T-helper 1 cell treated with Interleukin-12 subunit alpha and Interleukin-12 subunit beta and Interleukin-4 antibody, amounts not matched to agents 30 ng/mL and 1 ng/mL, for 36 hours (primary cell): ENCODE results near the gene NXNL2. TPM values are rescaled to one million over a fixed set of nuclear protein-coding genes. Genes with fewer than 3 reads are reported as not detected.

Experiments used
- intact Hi-C: fragments of 100-400 bp; cut with micrococcal nuclease; formaldehyde crosslinking; loops from one replicate; pipeline ENCODE4 v1.15.1; 2024
- total RNA-seq: library from RNA; stranded (reverse); gene quantifications from 2 replicates; pipeline ENCODE4 v1.2.3, GENCODE V29; 2022

Gene NXNL2
- total RNA-seq, 1 donor from 2014 or later = not detected

DNA sequence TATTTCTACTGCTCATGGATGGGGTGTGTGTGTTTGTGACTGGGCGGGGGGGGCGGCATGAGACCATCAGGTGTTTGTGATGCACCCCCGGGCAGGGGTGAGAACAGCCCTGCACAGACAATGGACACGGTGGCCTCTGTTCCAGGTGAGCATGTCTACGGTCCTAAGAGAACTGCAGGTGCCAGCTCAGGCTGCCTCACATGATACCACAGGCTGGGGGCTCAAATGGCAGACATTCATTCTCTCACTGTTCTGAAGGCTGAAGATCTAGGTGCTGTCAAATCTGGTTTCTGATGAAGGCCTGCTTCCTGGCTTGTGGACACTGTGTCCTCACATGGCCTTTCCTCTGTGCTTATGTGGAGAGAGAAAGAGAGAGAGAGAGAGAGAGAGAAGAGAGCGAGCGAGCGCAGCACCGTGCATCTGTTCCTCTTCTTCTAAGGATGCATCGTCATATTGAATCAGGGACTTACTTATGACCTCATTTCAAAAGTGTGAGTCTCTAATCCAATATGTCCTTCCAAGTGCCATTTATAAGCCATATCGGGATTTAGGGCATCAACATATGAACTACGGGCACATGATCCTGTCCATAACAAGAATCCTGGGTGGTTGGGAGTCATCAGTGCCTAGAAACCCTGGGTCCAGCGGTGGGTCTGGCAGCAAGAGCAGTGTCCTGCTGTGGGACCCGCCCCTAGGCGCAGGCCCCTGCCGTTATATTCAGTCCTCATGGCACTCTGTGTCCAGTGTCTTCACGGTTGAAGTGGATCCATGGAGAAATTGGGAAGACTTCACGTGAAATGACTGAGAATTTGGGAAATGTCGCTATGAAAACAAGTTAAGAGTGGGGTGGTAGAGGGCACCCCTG is 42.5 kb downstream of the NXNL2 start:
- intact Hi-C loops = loop anchor here (1.0 to 5.0 kb wide), 3 partner anchors 185 to 627 kb away; no protein-coding TSS in a partner anchor

DNA sequence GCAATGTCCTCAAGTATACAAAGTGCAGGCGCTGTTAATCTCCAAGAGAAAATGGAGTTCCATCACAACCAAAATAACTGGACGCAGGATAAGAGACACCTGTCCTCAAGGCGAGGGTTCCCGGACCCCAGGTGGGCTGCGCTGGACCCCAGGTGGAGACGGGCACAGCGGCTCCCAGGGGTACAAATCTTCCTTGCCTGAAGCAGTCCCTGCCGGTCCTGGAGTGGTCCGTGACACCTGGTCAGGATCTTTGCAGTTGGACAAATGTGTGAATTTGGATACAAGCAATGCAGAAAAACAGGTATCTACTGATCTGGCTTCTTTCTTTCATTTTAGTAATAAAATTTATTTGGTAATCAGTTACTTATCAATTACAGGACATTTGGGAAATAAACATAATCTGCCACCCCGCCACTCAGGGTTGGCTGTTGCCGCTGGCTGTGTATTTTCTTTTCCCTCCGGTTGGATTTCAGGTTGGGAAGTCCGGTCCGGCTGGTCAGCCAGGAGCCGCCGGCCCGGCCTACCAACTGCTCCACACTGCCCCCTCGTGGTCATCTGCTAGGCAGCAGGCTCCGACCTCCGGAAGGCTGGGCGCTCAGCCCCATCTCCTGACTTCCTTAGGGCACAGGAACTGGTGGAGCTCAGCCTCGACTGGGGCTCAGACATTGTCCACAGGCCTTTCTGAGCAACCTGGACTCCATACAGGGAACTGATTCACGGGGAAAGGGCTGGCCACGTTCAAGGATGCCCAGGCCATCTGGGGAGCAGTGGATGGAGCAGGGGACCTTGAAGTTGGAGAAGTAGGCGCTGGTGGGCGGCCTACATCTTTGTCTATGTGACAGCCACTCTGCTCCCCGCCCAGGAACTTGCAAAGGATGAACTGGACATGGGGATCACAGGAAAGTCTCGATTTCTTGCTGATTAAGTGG is 43.4 kb downstream of the NXNL2 start:
- intact Hi-C loops = loop anchor here (1.0 to 5.0 kb wide), 3 partner anchors 186 to 628 kb away; no protein-coding TSS in a partner anchor

DNA sequence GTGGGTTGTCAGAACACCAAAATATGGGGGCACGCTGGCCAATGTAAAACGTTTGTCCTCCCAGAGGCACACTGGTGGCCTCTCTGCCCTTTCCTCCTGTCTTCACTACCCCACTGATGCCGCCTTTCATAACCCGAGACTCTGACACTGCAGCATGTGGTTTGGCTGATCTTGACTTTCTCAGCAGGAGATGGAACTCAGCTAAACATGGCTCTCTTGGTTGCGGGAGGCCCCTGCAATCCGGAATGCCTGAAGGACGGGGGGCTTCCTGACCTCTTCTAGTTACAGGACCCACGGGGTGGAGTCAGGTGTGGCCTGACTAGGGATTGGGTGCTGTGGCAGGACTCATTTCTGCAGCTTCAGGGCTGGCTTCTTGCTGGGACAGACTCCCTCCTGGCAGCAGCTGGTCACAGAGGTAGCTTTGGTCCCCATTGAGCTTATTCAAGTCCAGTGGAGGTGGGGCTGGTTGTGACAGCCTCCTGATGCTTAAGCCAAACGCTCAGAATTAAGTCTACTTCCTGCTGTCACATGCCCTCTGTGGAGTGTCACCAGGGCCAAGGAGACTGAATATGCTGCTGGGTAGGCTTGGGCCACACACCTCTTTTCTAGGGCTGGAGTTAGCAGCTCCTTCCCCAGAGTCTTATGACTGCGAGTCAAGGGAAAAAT is 44.2 kb downstream of the NXNL2 start:
- intact Hi-C loops = loop anchor here (5.0 kb wide), 1 partner anchor 187 kb away; no protein-coding TSS in a partner anchor

DNA sequence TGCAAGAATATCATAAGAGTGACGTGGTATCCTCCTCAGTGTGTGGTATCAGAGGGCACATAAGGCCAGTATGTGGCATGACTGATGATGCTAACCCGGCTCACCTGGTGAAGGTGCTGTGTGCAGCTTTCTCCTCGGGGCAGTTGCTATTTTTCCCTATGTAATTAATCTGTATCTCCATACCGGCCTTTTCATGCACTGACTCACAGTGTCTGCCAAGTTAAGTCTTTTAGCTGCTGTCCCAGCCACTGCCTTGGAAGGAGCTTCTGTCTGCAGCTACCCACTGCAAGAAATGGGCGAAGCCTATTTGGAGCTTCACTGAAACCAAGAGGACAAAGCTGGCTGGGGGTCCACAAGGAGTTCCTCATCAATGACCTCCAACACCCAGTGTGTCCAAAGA is 46.0 kb downstream of the NXNL2 start:
- intact Hi-C loops = no loop called here

DNA sequence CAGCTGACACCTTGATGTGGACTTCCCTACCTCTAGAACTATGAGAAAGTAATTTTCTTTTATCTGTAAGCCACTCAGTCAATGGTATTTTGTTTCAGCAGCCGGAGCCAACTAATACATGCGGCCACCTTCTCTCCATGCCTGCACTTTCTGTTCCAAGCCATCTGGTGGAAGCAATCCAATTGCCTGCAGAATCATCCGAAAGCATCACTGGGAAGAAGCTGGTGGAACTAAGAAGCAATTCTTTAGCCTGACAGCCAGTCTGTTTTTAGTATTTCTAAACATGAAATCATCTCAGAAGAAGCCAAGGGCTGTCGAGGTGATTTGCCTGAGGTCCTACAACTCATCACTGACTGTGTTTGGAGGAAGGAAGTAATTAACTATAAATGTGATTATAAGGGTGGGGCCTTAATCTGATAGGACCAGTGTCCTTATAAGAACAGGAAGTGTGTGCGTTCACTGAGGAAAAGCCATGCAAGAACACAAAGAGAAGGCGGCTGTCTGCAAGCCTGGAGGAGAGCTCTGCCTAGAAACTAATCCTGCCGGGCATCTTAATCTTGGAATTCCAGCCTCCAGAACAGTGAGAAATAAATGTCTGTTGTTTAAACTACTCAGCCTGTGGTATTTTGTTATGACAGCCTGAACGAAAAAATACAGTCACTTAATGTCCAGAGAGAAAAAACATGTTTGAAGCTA is 49.1 kb downstream of the NXNL2 start:
- intact Hi-C loops = no loop called here

DNA sequence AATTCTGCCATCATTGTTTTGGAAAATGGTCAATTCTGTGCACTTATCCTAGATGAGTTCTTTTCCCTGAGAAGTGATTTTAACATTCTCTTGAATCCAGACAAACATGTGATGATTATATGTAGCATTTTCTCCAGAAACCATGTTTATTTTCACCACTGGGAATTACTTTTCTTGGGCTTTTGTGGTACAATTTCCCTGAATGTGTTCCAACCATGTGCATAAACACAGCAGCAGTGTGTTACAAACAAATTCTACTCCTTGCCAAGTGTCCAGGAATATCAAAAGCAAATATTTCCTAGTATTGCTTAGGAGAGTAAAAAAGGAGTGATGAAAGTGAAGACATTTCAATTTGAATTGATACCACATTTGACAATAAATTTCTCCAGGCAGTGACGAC is 50.4 kb downstream of the NXNL2 start:
- intact Hi-C loops = no loop called here

DNA sequence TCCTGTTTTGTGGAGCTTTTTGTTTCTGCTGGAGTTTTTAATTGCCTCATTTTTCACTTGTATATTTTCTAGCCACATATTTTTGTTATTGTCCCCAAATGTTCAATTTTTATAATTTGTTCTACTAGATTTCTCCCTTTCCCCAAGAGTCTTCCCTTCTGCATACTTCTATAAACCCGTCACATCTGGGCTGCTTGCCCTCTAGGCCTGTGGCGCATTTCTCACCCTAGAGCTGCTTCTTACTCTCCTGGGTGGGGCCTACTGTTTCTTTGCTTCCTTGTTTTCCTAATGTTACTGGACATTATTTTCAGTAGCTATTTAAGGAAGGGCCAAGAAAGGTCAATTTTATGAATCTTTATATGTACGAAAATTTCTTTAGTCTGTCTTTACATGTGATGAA is 51.5 kb downstream of the NXNL2 start:
- intact Hi-C loops = no loop called here

DNA sequence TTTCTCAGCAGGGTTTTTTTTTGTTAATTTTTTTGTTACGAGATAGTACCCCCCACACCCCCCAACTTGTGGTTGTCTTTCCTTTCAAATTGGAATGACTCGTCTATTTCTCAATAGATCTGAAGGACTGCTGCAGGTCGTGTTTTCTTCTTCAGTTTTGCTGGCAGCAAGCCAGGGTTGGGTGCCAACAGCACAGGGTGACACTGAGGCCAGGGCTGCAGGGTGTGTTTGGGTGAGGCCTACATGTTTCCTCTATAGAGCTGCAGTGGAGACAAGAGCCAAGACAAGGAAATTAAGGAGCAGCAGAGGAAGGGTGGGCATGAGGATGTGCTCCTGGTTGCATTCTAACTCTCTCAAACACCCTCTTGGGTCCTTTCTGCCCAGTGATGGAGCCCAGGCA is 52.2 kb downstream of the NXNL2 start:
- intact Hi-C loops = no loop called here

DNA sequence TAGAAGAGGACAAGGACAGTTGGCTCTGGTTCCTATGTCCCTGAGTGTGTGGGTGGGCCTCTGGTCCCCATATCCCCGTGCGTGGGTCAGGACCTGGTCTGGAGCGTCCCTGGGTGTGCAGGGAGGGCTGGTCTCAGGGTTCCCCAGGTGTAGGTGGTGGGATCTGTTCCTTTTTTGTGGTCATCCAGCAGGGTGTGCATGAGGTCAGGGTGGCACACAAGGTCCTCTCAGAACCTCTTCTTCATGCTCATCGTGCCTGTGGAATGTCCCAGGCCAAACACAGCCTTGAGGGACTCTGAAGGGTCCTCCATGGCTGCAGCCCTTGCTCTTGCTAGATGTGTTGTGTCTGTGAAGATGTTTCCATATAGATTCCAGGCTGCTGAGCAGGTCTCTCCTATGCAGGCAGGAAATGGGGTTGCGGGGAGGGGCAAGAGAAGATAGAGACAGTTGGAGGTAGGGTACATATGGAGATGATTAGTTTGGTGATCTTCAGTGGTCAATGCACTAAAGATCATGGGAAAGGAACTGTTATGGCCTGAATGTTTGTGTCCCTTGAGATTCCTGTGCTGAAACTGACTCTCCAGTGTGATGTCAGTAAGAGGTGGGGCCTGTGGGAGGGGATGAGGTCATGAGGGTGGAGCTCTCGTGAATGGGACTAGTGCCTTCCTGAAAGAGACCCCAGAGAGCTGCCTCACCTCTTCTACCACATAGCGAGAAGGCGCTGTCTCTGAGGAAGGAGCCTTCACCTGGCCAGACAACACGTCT is 53.1 kb downstream of the NXNL2 start:
- intact Hi-C loops = no loop called here

DNA sequence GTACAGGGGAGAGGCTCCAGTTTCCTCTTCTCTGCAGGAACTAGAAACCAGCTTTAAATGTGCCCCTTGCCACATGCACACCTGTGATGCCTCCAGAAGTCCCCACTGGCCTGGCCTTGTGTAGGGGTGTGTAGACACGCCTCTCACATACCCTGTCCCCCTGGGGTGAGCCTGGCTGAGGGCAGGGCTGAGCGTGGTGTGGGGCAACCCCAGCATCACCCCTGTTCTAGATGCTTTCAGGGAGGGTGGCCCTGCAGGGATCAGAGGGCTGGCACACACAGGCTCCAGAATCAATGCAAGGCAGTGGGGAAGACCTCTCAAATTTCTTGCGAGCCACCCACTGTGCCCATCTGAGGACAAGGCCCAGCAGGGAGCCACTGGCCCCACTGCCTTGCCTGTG is 54.7 kb downstream of the NXNL2 start:
- intact Hi-C loops = loop anchor here (5.0 kb wide), 2 partner anchors 482 to 637 kb away; no protein-coding TSS in a partner anchor

DNA sequence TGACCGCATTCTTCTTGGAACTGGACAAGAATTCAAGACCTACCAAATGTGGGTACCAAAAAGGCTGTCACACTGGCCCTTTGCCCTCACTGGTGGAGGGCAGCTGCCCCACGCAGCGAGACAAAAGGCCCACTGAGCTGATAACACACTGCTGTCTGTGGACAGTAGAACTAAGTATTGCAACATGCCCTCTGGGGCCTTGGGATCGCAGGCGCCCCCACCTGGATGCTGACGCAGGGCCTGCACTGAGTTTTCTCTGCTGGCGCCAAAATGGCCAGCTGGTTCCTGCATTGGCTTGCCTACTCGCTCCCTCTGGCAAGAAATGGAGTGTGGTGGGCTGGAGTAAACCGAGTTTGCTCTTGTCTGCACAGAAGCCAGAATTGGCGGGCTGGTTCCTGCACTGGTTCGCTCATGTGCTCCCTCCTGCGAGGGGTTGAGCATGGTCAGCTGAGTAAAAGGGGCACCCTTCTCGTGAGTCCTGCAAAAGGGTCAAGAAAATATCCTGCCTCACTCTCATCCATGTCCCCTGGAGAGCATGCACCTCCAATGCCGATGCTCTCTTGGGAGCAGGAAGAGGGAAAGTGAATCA is 55.7 kb downstream of the NXNL2 start:
- intact Hi-C loops = loop anchor here (5.0 kb wide), 2 partner anchors 483 to 638 kb away; no protein-coding TSS in a partner anchor

DNA sequence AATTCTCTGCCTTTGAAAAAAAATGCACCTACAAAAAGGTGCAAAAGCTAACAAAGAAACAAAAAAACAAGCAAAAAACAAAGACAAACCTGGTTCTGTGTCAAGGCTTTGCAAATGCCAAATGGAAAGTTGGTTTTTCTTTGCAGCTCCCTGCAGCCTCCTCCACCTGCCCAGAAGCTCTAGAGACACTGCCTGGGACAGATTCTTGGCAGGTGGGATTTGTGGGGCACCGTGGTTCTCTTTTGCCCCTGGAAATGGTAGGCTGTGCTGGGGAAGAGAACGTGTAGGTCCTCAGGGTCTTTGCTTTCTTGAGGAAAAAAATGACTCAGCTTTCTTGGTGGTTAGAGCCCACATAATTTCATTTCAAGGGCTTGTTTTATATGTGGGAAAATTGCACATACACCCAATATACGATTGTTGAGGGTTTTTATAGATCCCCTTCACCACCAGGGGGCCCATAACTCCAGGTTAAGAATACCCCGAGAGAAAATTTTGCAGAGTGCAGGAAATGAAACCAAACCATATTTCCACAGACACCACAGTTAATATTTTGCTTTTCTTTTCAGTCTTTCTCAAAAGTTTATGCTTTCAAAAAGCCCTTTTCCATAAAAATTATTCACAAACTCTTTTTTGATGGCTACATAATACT is 58.7 kb downstream of the NXNL2 start:
- intact Hi-C loops = loop anchor here (1.0 to 5.0 kb wide), 4 partner anchors 148 to 684 kb away; no protein-coding TSS in a partner anchor

Other genes starting within 250 kb of the NXNL2 start
- gene SPIN1, start 146.7 kb upstream of the NXNL2 start, total RNA-seq = 44.2 and 45.3 TPM in 2 replicates